ENCODE measurements around the gene CCDC141.
"Not testable (repeated sequence)": the region's sequence is repeated elsewhere in the genome, so short reads cannot be mapped to it uniquely, and the experiment has no call there.

Gene CCDC141, protein sequence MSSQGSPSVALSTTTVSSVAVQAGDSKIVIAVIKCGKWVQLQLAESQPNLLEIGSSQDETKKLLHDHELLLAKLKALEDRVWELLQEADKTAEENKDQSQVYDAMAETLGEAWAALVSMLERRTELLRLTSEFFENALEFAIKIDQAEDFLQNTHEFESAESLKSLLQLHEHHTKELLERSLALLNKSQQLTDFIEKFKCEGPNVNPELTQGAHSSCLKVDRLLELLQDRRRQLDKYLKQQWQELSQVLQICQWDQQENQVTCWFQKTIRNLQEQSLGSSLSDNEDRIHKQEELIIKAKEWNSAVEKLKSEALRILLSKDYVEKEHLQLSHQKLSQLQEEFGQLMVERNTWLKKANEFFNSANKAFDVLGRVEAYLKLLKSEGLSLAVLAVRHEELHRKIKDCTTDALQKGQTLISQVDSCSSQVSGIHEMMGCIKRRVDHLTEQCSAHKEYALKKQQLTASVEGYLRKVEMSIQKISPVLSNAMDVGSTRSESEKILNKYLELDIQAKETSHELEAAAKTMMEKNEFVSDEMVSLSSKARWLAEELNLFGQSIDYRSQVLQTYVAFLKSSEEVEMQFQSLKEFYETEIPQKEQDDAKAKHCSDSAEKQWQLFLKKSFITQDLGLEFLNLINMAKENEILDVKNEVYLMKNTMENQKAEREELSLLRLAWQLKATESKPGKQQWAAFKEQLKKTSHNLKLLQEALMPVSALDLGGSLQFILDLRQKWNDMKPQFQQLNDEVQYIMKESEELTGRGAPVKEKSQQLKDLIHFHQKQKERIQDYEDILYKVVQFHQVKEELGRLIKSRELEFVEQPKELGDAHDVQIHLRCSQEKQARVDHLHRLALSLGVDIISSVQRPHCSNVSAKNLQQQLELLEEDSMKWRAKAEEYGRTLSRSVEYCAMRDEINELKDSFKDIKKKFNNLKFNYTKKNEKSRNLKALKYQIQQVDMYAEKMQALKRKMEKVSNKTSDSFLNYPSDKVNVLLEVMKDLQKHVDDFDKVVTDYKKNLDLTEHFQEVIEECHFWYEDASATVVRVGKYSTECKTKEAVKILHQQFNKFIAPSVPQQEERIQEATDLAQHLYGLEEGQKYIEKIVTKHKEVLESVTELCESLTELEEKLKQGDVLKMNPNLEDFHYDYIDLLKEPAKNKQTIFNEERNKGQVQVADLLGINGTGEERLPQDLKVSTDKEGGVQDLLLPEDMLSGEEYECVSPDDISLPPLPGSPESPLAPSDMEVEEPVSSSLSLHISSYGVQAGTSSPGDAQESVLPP (N-terminal part only)

GRCh38 chr2:179049546-179050311 is at the start of gene CCDC141:
TSS of gene CCDC141 (minus strand) at chr2:179050137. CDS start at chr2:179049941, 196 bp downstream.
- peaks cover 3% of the 10 kb centered on the region for H3K36me3 Mint-ChIP-seq (ENCODE audit: insufficient read depth)
- H3K9me3 Mint-ChIP-seq = peaks cover under 1% of the 10 kb centered on the region
- H3K4me3 Mint-ChIP-seq = peak within 1 kb of the TSS; percentile 65
- H3K27me3 Mint-ChIP-seq = no peaks in the 10 kb centered on the region
- DNase-seq (ENCODE audit: low spot score in 2 of 2) (no peak), ATAC-seq (replicated peaks; ENCODE audit: extremely low read depth, poor library complexity, severe bottlenecking) (no peak)
- peaks cover 1% of the 10 kb centered on the region for H3K4me1 Mint-ChIP-seq
- peak within 1 kb of the TSS; percentile 44 for H3K27ac Mint-ChIP-seq (ENCODE audit: low read depth)

GRCh38 chr2:179098080-179098689 is 48.2 kb upstream of the CCDC141 start:
- Mint-ChIP-seq H3K27me3 (no peaks in the 10 kb centered on the region), H3K27ac (ENCODE audit: low read depth) (no peak overlapping the region), H3K4me1 (no peaks in the 10 kb centered on the region), H3K9me3 (no peaks in the 10 kb centered on the region), H3K4me3 (no peak overlapping the region), H3K36me3 (ENCODE audit: insufficient read depth) (no peaks in the 10 kb centered on the region)
- DNase-seq (ENCODE audit: low spot score in 2 of 2) = no peak
- ATAC-seq (replicated peaks; ENCODE audit: extremely low read depth, poor library complexity, severe bottlenecking) = no peak

GRCh38 chr2:179097131-179097530 is 47.2 kb upstream of the CCDC141 start:
- H3K27ac Mint-ChIP-seq (ENCODE audit: low read depth) = no peak overlapping the region
- no peak overlapping the region for H3K4me3 Mint-ChIP-seq
- DNase-seq (ENCODE audit: low spot score in 2 of 2) (no peak), ATAC-seq (replicated peaks; ENCODE audit: extremely low read depth, poor library complexity, severe bottlenecking) (no peak)
- H3K4me1 Mint-ChIP-seq = no peaks in the 10 kb centered on the region
- no peaks in the 10 kb centered on the region for H3K36me3 Mint-ChIP-seq (ENCODE audit: insufficient read depth)
- H3K27me3 Mint-ChIP-seq = no peaks in the 10 kb centered on the region
- no peaks in the 10 kb centered on the region for H3K9me3 Mint-ChIP-seq

DNA sequence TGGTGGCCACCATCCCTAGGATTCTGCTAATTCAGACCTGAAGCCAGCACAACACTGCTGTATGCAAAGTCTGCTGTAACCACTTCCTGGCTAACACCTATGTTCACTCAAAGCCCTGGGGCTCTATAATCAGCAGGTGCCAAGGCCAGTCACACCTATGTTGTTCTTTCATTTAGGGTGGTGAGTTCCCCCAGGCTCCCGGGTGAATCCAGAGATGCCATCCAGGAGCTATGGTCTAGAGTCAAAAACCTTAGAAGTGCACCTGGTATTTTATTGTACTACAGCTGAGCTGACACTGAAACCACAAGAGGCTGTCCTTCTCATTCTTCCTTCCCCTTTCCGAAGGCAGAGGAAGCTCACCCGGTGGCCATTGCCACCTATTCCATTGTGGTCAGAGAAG is 46.2 kb upstream of the CCDC141 start:
- DNase-seq (ENCODE audit: low spot score in 2 of 2) (no peak), ATAC-seq (replicated peaks; ENCODE audit: extremely low read depth, poor library complexity, severe bottlenecking) (peak; percentile 73)
- no peaks in the 10 kb centered on the region for H3K9me3 Mint-ChIP-seq
- H3K27ac Mint-ChIP-seq (ENCODE audit: low read depth) = no peak overlapping the region
- no peaks in the 10 kb centered on the region for H3K4me1 Mint-ChIP-seq
- H3K27me3 Mint-ChIP-seq = no peaks in the 10 kb centered on the region
- no peak overlapping the region for H3K4me3 Mint-ChIP-seq
- no peaks in the 10 kb centered on the region for H3K36me3 Mint-ChIP-seq (ENCODE audit: insufficient read depth)

- not testable (repeated sequence) for H3K27me3 Mint-ChIP-seq; ATAC-seq (replicated peaks; ENCODE audit: extremely low read depth, poor library complexity, severe bottlenecking); DNase-seq (ENCODE audit: low spot score in 2 of 2); H3K36me3 Mint-ChIP-seq (ENCODE audit: insufficient read depth); H3K4me3 Mint-ChIP-seq; H3K4me1 Mint-ChIP-seq; H3K9me3 Mint-ChIP-seq; H3K27ac Mint-ChIP-seq (ENCODE audit: low read depth)
These were observed 43.0 kb upstream of the CCDC141 start for GRCh38 chr2:179092912-179093311.

- Mint-ChIP-seq H3K4me3 (no peak overlapping the region), H3K4me1 (no peaks in the 10 kb centered on the region), H3K9me3 (peaks cover 11% of the 10 kb centered on the region), H3K27ac (ENCODE audit: low read depth) (no peak overlapping the region), H3K27me3 (no peaks in the 10 kb centered on the region), H3K36me3 (ENCODE audit: insufficient read depth) (no peaks in the 10 kb centered on the region)
- DNase-seq (ENCODE audit: low spot score in 2 of 2) = no peak
- no peak for ATAC-seq (replicated peaks; ENCODE audit: extremely low read depth, poor library complexity, severe bottlenecking)
These were observed 32.8 kb upstream of the CCDC141 start for GRCh38 chr2:179082697-179083096.

DNA sequence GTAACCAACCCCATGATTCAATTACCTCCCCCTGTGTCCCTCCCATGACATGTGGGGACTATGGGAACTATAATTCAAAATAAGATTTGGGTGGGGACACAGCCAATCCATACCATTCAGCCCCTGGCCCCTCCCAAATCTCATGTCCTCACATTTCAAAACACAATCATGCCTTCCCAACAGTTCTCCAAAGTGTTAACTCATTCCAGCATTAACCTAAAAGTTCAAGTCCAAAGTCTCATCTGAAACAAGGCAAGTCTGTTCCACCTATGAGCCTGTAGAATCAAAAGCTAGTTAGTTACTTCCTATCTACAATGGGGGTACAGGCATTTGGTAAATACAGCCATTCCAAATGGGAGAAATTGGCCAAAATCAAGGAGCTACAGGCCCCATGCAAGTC is 32.0 kb upstream of the CCDC141 start:
- H3K27me3 Mint-ChIP-seq = no peaks in the 10 kb centered on the region
- ATAC-seq (replicated peaks; ENCODE audit: extremely low read depth, poor library complexity, severe bottlenecking) = no peak
- H3K4me3 Mint-ChIP-seq = no peak overlapping the region
- H3K36me3 Mint-ChIP-seq (ENCODE audit: insufficient read depth) = no peaks in the 10 kb centered on the region
- H3K27ac Mint-ChIP-seq (ENCODE audit: low read depth) = no peak overlapping the region
- H3K9me3 Mint-ChIP-seq = peaks cover 16% of the 10 kb centered on the region
- no peak for DNase-seq (ENCODE audit: low spot score in 2 of 2)
- H3K4me1 Mint-ChIP-seq = no peaks in the 10 kb centered on the region

GRCh38 chr2:179072527-179072926 is 22.6 kb upstream of the CCDC141 start:
- no peak overlapping the region for H3K27ac Mint-ChIP-seq (ENCODE audit: low read depth)
- no peak overlapping the region for H3K4me3 Mint-ChIP-seq
- no peaks in the 10 kb centered on the region for H3K27me3 Mint-ChIP-seq
- peaks cover 11% of the 10 kb centered on the region for H3K9me3 Mint-ChIP-seq
- DNase-seq (ENCODE audit: low spot score in 2 of 2) = no peak
- ATAC-seq (replicated peaks; ENCODE audit: extremely low read depth, poor library complexity, severe bottlenecking) = no peak
- H3K36me3 Mint-ChIP-seq (ENCODE audit: insufficient read depth) = no peaks in the 10 kb centered on the region
- H3K4me1 Mint-ChIP-seq = no peaks in the 10 kb centered on the region

DNA sequence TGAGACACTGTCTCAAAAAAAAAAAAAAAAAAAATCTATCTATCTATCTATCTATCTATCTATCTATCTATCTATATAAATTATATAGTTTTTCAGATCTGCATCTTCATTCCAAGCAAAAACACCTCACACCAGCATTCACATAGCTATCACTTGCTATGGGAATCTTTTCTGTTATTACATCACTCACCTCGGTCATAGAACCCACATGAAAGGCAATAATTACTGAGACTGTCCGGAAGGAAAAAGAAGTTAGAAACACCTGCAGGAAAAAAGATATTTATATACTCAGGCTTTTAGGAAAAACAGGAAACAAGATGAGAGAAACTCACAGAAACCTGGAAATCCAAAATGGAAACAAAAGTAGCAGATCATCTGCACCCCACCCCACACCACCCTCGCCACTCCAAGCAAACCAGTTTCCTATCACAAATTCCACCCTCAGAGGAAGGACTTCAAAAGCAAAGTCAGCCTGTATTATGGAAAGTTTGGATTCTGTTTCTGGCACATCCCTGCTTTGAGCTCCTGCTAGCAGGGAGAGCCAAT is 21.9 kb upstream of the CCDC141 start:
- no peaks in the 10 kb centered on the region for H3K4me1 Mint-ChIP-seq
- ATAC-seq (replicated peaks; ENCODE audit: extremely low read depth, poor library complexity, severe bottlenecking) (no peak), DNase-seq (ENCODE audit: low spot score in 2 of 2) (no peak)
- H3K36me3 Mint-ChIP-seq (ENCODE audit: insufficient read depth) = no peaks in the 10 kb centered on the region
- no peak overlapping the region for H3K27ac Mint-ChIP-seq (ENCODE audit: low read depth)
- peaks cover 6% of the 10 kb centered on the region for H3K9me3 Mint-ChIP-seq
- no peak overlapping the region for H3K4me3 Mint-ChIP-seq
- H3K27me3 Mint-ChIP-seq = no peaks in the 10 kb centered on the region

DNA sequence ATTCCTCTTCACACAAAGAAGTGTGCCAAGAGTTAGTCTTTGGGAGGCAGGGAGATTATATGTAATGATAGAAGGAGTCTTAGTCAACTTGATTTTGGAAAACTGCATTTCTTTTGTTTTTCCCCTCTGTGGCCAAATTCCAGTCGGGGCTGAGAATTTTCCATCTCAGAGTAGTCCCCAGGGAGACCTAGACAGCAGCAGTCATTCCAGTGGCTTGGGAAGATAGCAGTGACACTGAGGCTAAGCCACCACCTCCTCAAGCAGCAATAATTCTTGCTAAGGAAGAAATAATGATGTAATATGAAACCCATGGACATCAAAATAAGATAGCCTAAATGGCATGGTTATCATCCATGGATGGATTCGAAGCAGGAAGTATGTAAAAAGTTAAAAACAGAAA is 21.0 kb upstream of the CCDC141 start:
- H3K4me1 Mint-ChIP-seq = no peaks in the 10 kb centered on the region
- DNase-seq (ENCODE audit: low spot score in 2 of 2) (no peak), ATAC-seq (replicated peaks; ENCODE audit: extremely low read depth, poor library complexity, severe bottlenecking) (no peak)
- H3K27ac Mint-ChIP-seq (ENCODE audit: low read depth) = no peak overlapping the region
- H3K9me3 Mint-ChIP-seq = no peaks in the 10 kb centered on the region
- no peaks in the 10 kb centered on the region for H3K36me3 Mint-ChIP-seq (ENCODE audit: insufficient read depth)
- no peak overlapping the region for H3K4me3 Mint-ChIP-seq
- H3K27me3 Mint-ChIP-seq = no peaks in the 10 kb centered on the region

DNA sequence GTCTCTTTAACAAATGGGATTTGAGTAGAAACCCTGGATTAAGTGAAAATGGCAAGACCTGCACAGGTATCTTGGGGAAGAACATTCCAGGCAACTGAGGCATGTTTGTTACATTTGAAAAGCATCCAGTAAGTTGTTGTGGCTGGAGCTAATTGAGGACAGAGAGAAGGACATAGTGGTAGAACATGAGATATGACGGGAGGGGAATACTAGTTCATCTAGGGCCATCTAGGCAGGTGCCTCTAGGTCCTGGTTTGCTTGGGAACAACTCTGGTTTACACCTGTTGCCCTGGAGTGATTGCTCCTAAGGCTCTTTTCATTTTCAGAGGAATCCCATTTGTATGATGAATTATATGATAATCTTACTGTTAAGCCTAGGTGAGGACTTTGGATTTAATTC is 19.7 kb upstream of the CCDC141 start:
- no peaks in the 10 kb centered on the region for H3K27me3 Mint-ChIP-seq
- H3K27ac Mint-ChIP-seq (ENCODE audit: low read depth) = no peak overlapping the region
- no peak overlapping the region for H3K4me3 Mint-ChIP-seq
- no peaks in the 10 kb centered on the region for H3K36me3 Mint-ChIP-seq (ENCODE audit: insufficient read depth)
- no peaks in the 10 kb centered on the region for H3K9me3 Mint-ChIP-seq
- no peak for ATAC-seq (replicated peaks; ENCODE audit: extremely low read depth, poor library complexity, severe bottlenecking)
- H3K4me1 Mint-ChIP-seq = no peaks in the 10 kb centered on the region
- no peak for DNase-seq (ENCODE audit: low spot score in 2 of 2)
